H9 (cell line): ENCODE results near the gene USH2A. TPM values are rescaled to one million over a fixed set of nuclear protein-coding genes. Genes with fewer than 3 reads are reported as not detected.

Experiments used
- DNase-seq: peaks from one replicate; pipeline ENCODE4 v3.0.0-alpha.2; 2017
- H2AFZ ChIP-seq: one replicate; pipeline ENCODE4 v1.6.1; 2013; ENCODE audit warnings: mild to moderate bottlenecking, low read length, control low read depth, moderate library complexity
- H2AK5ac ChIP-seq: 2 replicates; pipeline ENCODE4 v1.6.1; 2013; ENCODE audit warnings: low read length, control low read depth, mixed read lengths; ENCODE audit not compliant: insufficient read length
- H2BK120ac ChIP-seq: one replicate; pipeline ENCODE4 v1.6.1; 2013; ENCODE audit warnings: low read depth, mild to moderate bottlenecking, low read length, control low read depth, inconsistent platforms; ENCODE audit not compliant: poor library complexity, severe bottlenecking
- H2BK12ac ChIP-seq: 2 replicates; pipeline ENCODE4 v1.6.1; 2013; ENCODE audit warnings: low read length, control low read depth, mixed read lengths, low read depth; ENCODE audit not compliant: insufficient read length
- H2BK15ac ChIP-seq: 2 replicates; pipeline ENCODE4 v1.6.1; 2013; ENCODE audit warnings: low read depth, low read length, control low read depth
- H2BK20ac ChIP-seq: one replicate; pipeline ENCODE4 v1.6.1; 2013; ENCODE audit warnings: low read depth, mild to moderate bottlenecking, low read length, control low read depth, inconsistent platforms; ENCODE audit not compliant: poor library complexity, severe bottlenecking
- H2BK5ac ChIP-seq: 2 replicates; pipeline ENCODE4 v1.6.1; 2013; ENCODE audit warnings: low read length, control low read depth, mixed read lengths; ENCODE audit not compliant: insufficient read length
- H3K14ac ChIP-seq: 2 replicates; pipeline ENCODE4 v1.6.1; 2013; ENCODE audit warnings: low read length, control low read depth; ENCODE audit not compliant: insufficient read depth
- H3K18ac ChIP-seq: 2 replicates; pipeline ENCODE4 v1.6.1; 2013; ENCODE audit warnings: low read depth, mild to moderate bottlenecking, mixed read lengths, low read length, control low read depth; ENCODE audit not compliant: insufficient read length
- H3K23ac ChIP-seq: 2 replicates; pipeline ENCODE4 v1.6.1; 2013; ENCODE audit warnings: low read length, control low read depth, mixed read lengths, low read depth; ENCODE audit not compliant: insufficient read length
- H3K23me2 ChIP-seq: 2 replicates; pipeline ENCODE4 v1.6.1; 2013; ENCODE audit warnings: low read depth, mild to moderate bottlenecking, mixed read lengths, low read length, control low read depth; ENCODE audit not compliant: insufficient read length, poor library complexity, severe bottlenecking
- H3K27ac ChIP-seq: 2 replicates; pipeline ENCODE4 v1.5.1; 2013; ENCODE audit warnings: low read length, control low read depth, mixed read lengths, low read depth; ENCODE audit not compliant: insufficient read length
- H3K27me3 ChIP-seq: 2 replicates; pipeline ENCODE4 v1.6.1; 2013; ENCODE audit warnings: low read length, control low read depth, inconsistent platforms; ENCODE audit not compliant: insufficient read depth
- H3K4ac ChIP-seq: 2 replicates; pipeline ENCODE4 v1.6.1; 2013; ENCODE audit warnings: low read depth, mild to moderate bottlenecking, control low read depth, inconsistent platforms, low read length, moderate library complexity
- H3K4me1 ChIP-seq: 2 replicates; pipeline ENCODE4 v1.6.1; 2013; ENCODE audit warnings: low read length, control low read depth, inconsistent platforms; ENCODE audit not compliant: insufficient read depth
- H3K4me2 ChIP-seq: 2 replicates; pipeline ENCODE4 v1.6.1; 2013; ENCODE audit warnings: low read length, control low read depth, mixed read lengths; ENCODE audit not compliant: insufficient read length, insufficient read depth
- H3K56ac ChIP-seq: 2 replicates; pipeline ENCODE4 v1.6.1; 2013; ENCODE audit warnings: low read depth, mild to moderate bottlenecking, mixed read lengths, low read length, control low read depth; ENCODE audit not compliant: insufficient read length
- H3K79me1 ChIP-seq: 2 replicates; pipeline ENCODE4 v1.6.1; 2013; ENCODE audit warnings: low read depth, mild to moderate bottlenecking, moderate library complexity, low read length, control low read depth, inconsistent platforms; ENCODE audit not compliant: insufficient read depth, poor library complexity, severe bottlenecking
- H3K79me2 ChIP-seq: 2 replicates; pipeline ENCODE4 v1.6.1; 2013; ENCODE audit warnings: low read length, control low read depth, inconsistent platforms; ENCODE audit not compliant: insufficient read depth
- H3K9ac ChIP-seq: 2 replicates; pipeline ENCODE4 v1.6.1; 2013; ENCODE audit warnings: low read length, control low read depth, mixed read lengths; ENCODE audit not compliant: insufficient read length; ENCODE audit errors: extremely low read depth
- H3K9me3 ChIP-seq: one replicate; pipeline ENCODE4 v1.6.1; 2013; ENCODE audit warnings: low read depth, low read length, inconsistent platforms; ENCODE audit not compliant: control insufficient read depth
- H3T11ph ChIP-seq: one replicate; pipeline ENCODE4 v1.6.1; 2013; ENCODE audit warnings: mild to moderate bottlenecking, low read length, control low read depth, inconsistent platforms
- H4K20me1 ChIP-seq: one replicate; pipeline ENCODE4 v1.6.1; 2013; ENCODE audit not compliant: control insufficient read depth, insufficient read length, insufficient read depth
- H4K5ac ChIP-seq: 2 replicates; pipeline ENCODE4 v1.6.1; 2013; ENCODE audit warnings: low read depth, mild to moderate bottlenecking, mixed read lengths, low read length, control low read depth; ENCODE audit not compliant: insufficient read length
- H4K8ac ChIP-seq: replicated peaks from 2 replicates; pipeline ENCODE4 v1.6.1; 2013; ENCODE audit warnings: low read length, control low read depth, mixed read lengths, low read depth; ENCODE audit not compliant: insufficient read length
- H4K91ac ChIP-seq: 2 replicates; pipeline ENCODE4 v1.6.1; 2013; ENCODE audit warnings: low read depth, mild to moderate bottlenecking, moderate library complexity, mixed read lengths, low read length, control low read depth; ENCODE audit not compliant: insufficient read length
- H3K27ac Mint-ChIP-seq, 3 experiments: 2 replicates in 2 of 3; 3 replicates in 1 of 3; pipeline ENCODE4 v1.8.0; 2020 to 2021; ENCODE audit warnings: mixed read lengths in 3 of 3, mild to moderate bottlenecking in 1 of 3, moderate library complexity in 1 of 3
- H3K27me3 Mint-ChIP-seq: 2 replicates; pipeline ENCODE4 v1.8.0; 2021; ENCODE audit warnings: low read depth, mild to moderate bottlenecking, moderate library complexity, mixed read lengths
- H3K36me3 Mint-ChIP-seq, 3 experiments: 2 replicates in 2 of 3; 3 replicates in 1 of 3; pipeline ENCODE4 v1.8.0; 2020 to 2021; ENCODE audit warnings: low read depth in 3 of 3, mixed read lengths in 3 of 3; ENCODE audit not compliant: insufficient read depth in 1 of 3
- H3K4me1 Mint-ChIP-seq, 2 experiments: 2 replicates each; pipeline ENCODE4 v1.8.0; 2020; ENCODE audit warnings: mixed read lengths in 2 of 2
- H3K4me3 Mint-ChIP-seq, 2 experiments: 2 replicates in 1 of 2; 3 replicates in 1 of 2; pipeline ENCODE4 v1.8.0; 2020 to 2021; ENCODE audit warnings: mild to moderate bottlenecking in 2 of 2, mixed read lengths in 2 of 2, moderate library complexity in 1 of 2
- H3K9me3 Mint-ChIP-seq, 2 experiments: 2 replicates in 1 of 2; 3 replicates in 1 of 2; pipeline ENCODE4 v1.8.0; 2020; ENCODE audit warnings: mild to moderate bottlenecking in 2 of 2, mixed read lengths in 2 of 2, moderate library complexity in 1 of 2
- total RNA-seq: library from RNA; stranded (reverse); gene quantifications from 2 replicates; pipeline ENCODE4 v1.2.1, GENCODE V29; 2021
- TF ChIP-seq, protein P1 (sequence below): fragments of 200-600 bp; sonication (generic); conservative IDR thresholded peaks from 3 replicates; pipeline ENCODE4 v1.8.0; 2021; ENCODE audit warnings: antibody characterized with exemption, mild to moderate bottlenecking

Gene USH2A
- total RNA-seq, 1 experiment from 2014 or later: 0.11 TPM

- peaks cover 0 to 4% (median 4%) of the 10 kb centered on the region in 3 experiments; a peak in 2 of 7 replicates for H3K36me3 Mint-ChIP-seq
Observed at GRCh38 chr1:216331211-216331610, 92.0 kb downstream of the USH2A start.

More at GRCh38 chr1:216331211-216331610, 92.0 kb downstream of the USH2A start:
- no peaks in the 10 kb centered on the region for H3K27me3 Mint-ChIP-seq
- TF ChIP-seq, protein P1, sequence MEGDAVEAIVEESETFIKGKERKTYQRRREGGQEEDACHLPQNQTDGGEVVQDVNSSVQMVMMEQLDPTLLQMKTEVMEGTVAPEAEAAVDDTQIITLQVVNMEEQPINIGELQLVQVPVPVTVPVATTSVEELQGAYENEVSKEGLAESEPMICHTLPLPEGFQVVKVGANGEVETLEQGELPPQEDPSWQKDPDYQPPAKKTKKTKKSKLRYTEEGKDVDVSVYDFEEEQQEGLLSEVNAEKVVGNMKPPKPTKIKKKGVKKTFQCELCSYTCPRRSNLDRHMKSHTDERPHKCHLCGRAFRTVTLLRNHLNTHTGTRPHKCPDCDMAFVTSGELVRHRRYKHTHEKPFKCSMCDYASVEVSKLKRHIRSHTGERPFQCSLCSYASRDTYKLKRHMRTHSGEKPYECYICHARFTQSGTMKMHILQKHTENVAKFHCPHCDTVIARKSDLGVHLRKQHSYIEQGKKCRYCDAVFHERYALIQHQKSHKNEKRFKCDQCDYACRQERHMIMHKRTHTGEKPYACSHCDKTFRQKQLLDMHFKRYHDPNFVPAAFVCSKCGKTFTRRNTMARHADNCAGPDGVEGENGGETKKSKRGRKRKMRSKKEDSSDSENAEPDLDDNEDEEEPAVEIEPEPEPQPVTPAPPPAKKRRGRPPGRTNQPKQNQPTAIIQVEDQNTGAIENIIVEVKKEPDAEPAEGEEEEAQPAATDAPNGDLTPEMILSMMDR: no peak
- no peak overlapping the region for H3K23ac ChIP-seq
- H3K79me2 ChIP-seq: no peaks in the 10 kb centered on the region
- no peak overlapping the region for H2BK12ac ChIP-seq
- H3K27ac Mint-ChIP-seq: no peak overlapping the region
- no peak overlapping the region for H3K9ac ChIP-seq
- no peak overlapping the region for H4K5ac ChIP-seq
- H3K9me3 ChIP-seq: no peaks in the 10 kb centered on the region
- H3K4ac ChIP-seq: no peak overlapping the region
- H2BK15ac ChIP-seq: no peak overlapping the region
- no peak overlapping the region for H2AK5ac ChIP-seq
- H3T11ph ChIP-seq: no peak overlapping the region
- H3K18ac ChIP-seq: no peak overlapping the region
- H3K4me1 ChIP-seq: no peaks in the 10 kb centered on the region
- H3K27me3 ChIP-seq: no peaks in the 10 kb centered on the region
- H3K4me1 Mint-ChIP-seq: no peaks in the 10 kb centered on the region
- H2BK5ac ChIP-seq: no peak overlapping the region
- no peak overlapping the region for H2BK20ac ChIP-seq
- no peak overlapping the region for H2AFZ ChIP-seq
- no peaks in the 10 kb centered on the region for H4K20me1 ChIP-seq
- H3K14ac ChIP-seq: no peak overlapping the region
- no peak overlapping the region for H4K91ac ChIP-seq
- H3K4me3 Mint-ChIP-seq: no peak overlapping the region
- no peak overlapping the region for H3K27ac ChIP-seq
- no peak overlapping the region for H3K4me2 ChIP-seq
- H3K56ac ChIP-seq: no peak overlapping the region
- no peak for DNase-seq
- H2BK120ac ChIP-seq: no peak overlapping the region
- H3K9me3 Mint-ChIP-seq: peaks cover 0 to 8% of the 10 kb centered on the region in 2 experiments; a peak in 3 of 5 replicates
- H3K23me2 ChIP-seq: no peaks in the 10 kb centered on the region
- H3K79me1 ChIP-seq: no peaks in the 10 kb centered on the region
- no peak overlapping the region for H4K8ac ChIP-seq
